ENCODE measurements around the gene RABGAP1L.

- TF ChIP-seq POLR2A (IDR thresholded peaks at IDR 0.05) (no peak), POLR2AphosphoS5 (IDR thresholded peaks at IDR 0.05) (no peak), EP300 (IDR thresholded peaks at IDR 0.05) (no peak)
These were observed 511 bp upstream of the RABGAP1L start for GRCh38 chr1:174158767-174159251.

Data from gastroesophageal sphincter (tissue), 2 donors.